Stimulated activated CD4-positive, alpha-beta T cell treated with anti-CD3 and anti-CD28 coated beads, Interleukin-4, amount 100 ng/mL, for 1 hour (primary cell): ENCODE measurements around the gene NCK2.

ENCODE experiments used
- DNase-seq: peaks from one replicate; pipeline ENCODE4 v3.0.0-alpha.2; 2020

NCK2 gene

GRCh38 chr2:105821428-105822125 is 76.9 kb downstream of the NCK2 start:
- DNase-seq: no peak

GRCh38 chr2:105822186-105822585 is 77.5 kb downstream of the NCK2 start:
- no peak for DNase-seq

GRCh38 chr2:105824446-105824845 is 79.7 kb downstream of the NCK2 start:
- DNase-seq: no peak

- no peak for DNase-seq
Measured at GRCh38 chr2:105827351-105828096, 82.8 kb downstream of the NCK2 start.

GRCh38 chr2:105828558-105828957 is 83.8 kb downstream of the NCK2 start:
- no peak for DNase-seq

GRCh38 chr2:105834931-105835330 is 90.2 kb downstream of the NCK2 start:
- DNase-seq: no peak

GRCh38 chr2:105836341-105836740 is 91.6 kb downstream of the NCK2 start:
- DNase-seq: no peak

GRCh38 chr2:105836840-105837692 is 92.4 kb downstream of the NCK2 start:
- DNase-seq: no peak

- no peak for DNase-seq
Measured at GRCh38 chr2:105839793-105840192, 95.1 kb downstream of the NCK2 start.

GRCh38 chr2:105840933-105841332 is 96.2 kb downstream of the NCK2 start:
- no peak for DNase-seq

- DNase-seq: no peak
Measured at GRCh38 chr2:105841551-105841950, 96.8 kb downstream of the NCK2 start.

- no peak for DNase-seq
Measured at GRCh38 chr2:105842555-105842954, 97.8 kb downstream of the NCK2 start.

GRCh38 chr2:105843476-105844374 is 99.0 kb downstream of the NCK2 start:
- DNase-seq: no peak

- no peak for DNase-seq
Measured at GRCh38 chr2:105845976-105846375, 101.3 kb downstream of the NCK2 start.

- no peak for DNase-seq
Measured at GRCh38 chr2:105847056-105847455, 102.3 kb downstream of the NCK2 start.

GRCh38 chr2:105848367-105848766 is 103.7 kb downstream of the NCK2 start:
- DNase-seq: no peak

GRCh38 chr2:105849431-105850179 is 104.9 kb downstream of the NCK2 start:
- DNase-seq: no peak

- DNase-seq: no peak
Measured at GRCh38 chr2:105852066-105852465, 107.4 kb downstream of the NCK2 start.

- no peak for DNase-seq
Measured at GRCh38 chr2:105853354-105854088, 108.8 kb downstream of the NCK2 start.

GRCh38 chr2:105854972-105855371 is 110.3 kb downstream of the NCK2 start:
- no peak for DNase-seq

- no peak for DNase-seq
Measured at GRCh38 chr2:105856581-105856980, 111.9 kb downstream of the NCK2 start.
